Endothelial cell of umbilical vein (primary cell): ENCODE data around the gene TMEM59. TPM values are rescaled to one million over a fixed set of nuclear protein-coding genes. Genes with fewer than 3 reads are reported as not detected.

Experiments
- BruUV-seq: library from RNA; stranded (reverse); fragments of 400-500 nt; replicated peaks from 2 replicates; lab custom pipeline; 2021; lab: Mats Ljungman, UMichigan
- CTCF ChIA-PET: fragments of 300-600, 350-600 bp; sonication (Branson Sonifier 250); formaldehyde crosslinking; loops from one replicate; lab custom pipeline; 2021; ENCODE audit warnings: antibody characterized with exemption, inconsistent platforms; lab: Charles Lee
- POLR2A ChIA-PET: fragments of 300-600, 350-600 bp; sonication (Branson Sonifier 250); formaldehyde crosslinking; loops from one replicate; lab custom pipeline; 2021; ENCODE audit warnings: antibody characterized with exemption, inconsistent platforms; lab: Charles Lee
- DNase-seq: peaks from one replicate; pipeline ENCODE4 v3.0.0-alpha.2; 2011; ENCODE audit warnings: low read depth, low spot score
- FAIRE-seq: peaks from 2 replicates; lab custom pipeline; 2011; peaks lifted over from hg19 to GRCh38; lab: Jason Lieb, UNC
- H2AFZ ChIP-seq: 2 replicates; pipeline ENCODE4 v1.6.0; 2012; ENCODE audit warnings: low read depth, low read length, control low read depth, inconsistent platforms
- H3K27ac ChIP-seq: 2 replicates; pipeline ENCODE4 v1.5.1; 2011; ENCODE audit warnings: low read depth, mild to moderate bottlenecking, control low read depth, low read length, moderate library complexity; ENCODE audit not compliant: insufficient read depth
- H3K27me3 ChIP-seq, 2 experiments: 2 replicates each; pipeline versions ENCODE4 v1.6.0 to v1.6.1; 2011; ENCODE audit warnings: low read length in 2 of 2, mixed read lengths in 1 of 2; ENCODE audit not compliant: control insufficient read depth in 2 of 2, insufficient read depth in 2 of 2
- H3K36me3 ChIP-seq, 2 experiments: 2 replicates in 1 of 2; 3 replicates in 1 of 2; pipeline ENCODE4 v1.5.1; 2011; ENCODE audit warnings: low read length in 2 of 2, mild to moderate bottlenecking in 1 of 2, moderate library complexity in 1 of 2; ENCODE audit not compliant: control insufficient read depth in 2 of 2, insufficient read depth in 2 of 2; ENCODE audit errors: extremely low read depth in 1 of 2
- H3K4me1 ChIP-seq: 3 replicates; pipeline ENCODE4 v1.5.1; 2011; ENCODE audit warnings: mild to moderate bottlenecking, low read length; ENCODE audit not compliant: control insufficient read depth, insufficient read depth; ENCODE audit errors: extremely low read depth
- H3K4me2 ChIP-seq: 2 replicates; pipeline ENCODE4 v1.6.1; 2011; ENCODE audit warnings: low read length, control low read depth, mixed read lengths; ENCODE audit not compliant: insufficient read depth
- H3K4me3 ChIP-seq, 3 experiments: fragments of 200-600 bp in 1 of 3; sonication (generic), shearing (Covaris generic) in 1 of 3; replicated peaks in 1 of 3; 2 replicates each; pipeline ENCODE4 v1.5.1; 2011 to 2016; ENCODE audit warnings: control low read depth in 3 of 3, low read length in 3 of 3, mild to moderate bottlenecking in 2 of 3, inconsistent platforms in 1 of 3, low read depth in 1 of 3, moderate library complexity in 1 of 3; ENCODE audit not compliant: insufficient read depth in 1 of 3
- H3K79me2 ChIP-seq: 2 replicates; pipeline ENCODE4 v1.6.0; 2012; ENCODE audit warnings: low read length, inconsistent platforms; ENCODE audit not compliant: control insufficient read depth, insufficient read depth
- H3K9ac ChIP-seq: replicated peaks from 2 replicates; pipeline ENCODE3; 2011; ENCODE audit warnings: low read length, control low read depth; ENCODE audit not compliant: insufficient read depth; ENCODE audit errors: extremely low read depth
- H3K9me1 ChIP-seq: replicated peaks from 3 replicates; pipeline ENCODE4 v1.6.0; 2011; ENCODE audit warnings: mild to moderate bottlenecking, low read length; ENCODE audit not compliant: control insufficient read depth, insufficient read depth; ENCODE audit errors: extremely low read depth
- H3K9me3 ChIP-seq: replicated peaks from 2 replicates; pipeline ENCODE4 v1.5.1; 2012; ENCODE audit warnings: low read length, inconsistent platforms; ENCODE audit not compliant: control insufficient read depth, insufficient read depth
- H4K20me1 ChIP-seq: replicated peaks from 2 replicates; pipeline ENCODE3; 2011; ENCODE audit warnings: mild to moderate bottlenecking, low read length; ENCODE audit not compliant: control insufficient read depth, insufficient read depth; ENCODE audit errors: extremely low read depth
- FOS ChIP-seq: IDR thresholded peaks from 2 replicates; pipeline ENCODE4 v1.6.1; 2011; ENCODE audit warnings: mild to moderate bottlenecking, low read length, moderate library complexity, borderline replicate concordance; ENCODE audit not compliant: insufficient read depth
- JUN ChIP-seq: IDR thresholded peaks from 2 replicates; pipeline ENCODE4 v1.6.1; 2011; ENCODE audit warnings: borderline replicate concordance, low read depth; ENCODE audit not compliant: insufficient read length, insufficient read depth
- MYC ChIP-seq: IDR thresholded peaks from one replicate; pipeline ENCODE4 v1.6.1; 2011; ENCODE audit warnings: mild to moderate bottlenecking, low read depth, low read length
- POLR2AphosphoS5 ChIP-seq: IDR thresholded peaks from 2 replicates; pipeline ENCODE4 v1.6.1; 2012; ENCODE audit warnings: low read depth, mild to moderate bottlenecking, control low read depth, low read length, moderate library complexity; ENCODE audit not compliant: insufficient read depth
- dilution Hi-C: fragments of 300-500 bp; cut with MboI; formaldehyde crosslinking; loops from one replicate; pipeline ENCODE4 v1.15.0; 2019; ENCODE audit warnings: low sequenced_read_pairs; ENCODE audit not compliant: extremely low pct_ligation_motif_present
- intact Hi-C: fragments of 100-400 bp; cut with micrococcal nuclease; formaldehyde crosslinking; loops from one replicate; pipeline ENCODE4 v1.10.0; 2022
- polyA plus RNA-seq, 4 experiments: library from polyadenylated mRNA; depleted of rRNA in 3 of 4; stranded (reverse) in 3 of 4; unstranded in 1 of 4; fragments of >200 nt; gene quantifications; 2 replicates each; pipeline versions ENCODE4 v1.2.1 to v1.2.3, GENCODE V29; 2011 to 2012; ENCODE audit warnings: missing spikeins in 1 of 4
- total RNA-seq: library from RNA; stranded (reverse); gene quantifications from 2 replicates; pipeline ENCODE4 v1.2.3, GENCODE V29; 2021
- TF ChIP-seq, protein P1 (sequence below): IDR thresholded peaks from 2 replicates; pipeline ENCODE4 v1.6.1; 2011; ENCODE audit not compliant: insufficient read depth, insufficient read length
- TF ChIP-seq, protein P2 (sequence below), 2 donors: IDR thresholded peaks; 1 replicate in 1 of 2; 2 replicates in 1 of 2; pipeline ENCODE4 v1.5.1; 2011; ENCODE audit warnings: low read length in 2 of 2, mild to moderate bottlenecking in 2 of 2, moderate library complexity in 2 of 2, control low read depth in 1 of 2, inconsistent platforms in 1 of 2, low read depth in 1 of 2; ENCODE audit not compliant: insufficient read depth in 1 of 2; ENCODE audit errors: extremely low read depth in 1 of 2

The TMEM59 gene
- total and polyA plus RNA-seq, 2 donors (not counting 3 experiments of a cell fraction or from before 2014, with no cell fraction given), result 196 to 281 TPM

DNA sequence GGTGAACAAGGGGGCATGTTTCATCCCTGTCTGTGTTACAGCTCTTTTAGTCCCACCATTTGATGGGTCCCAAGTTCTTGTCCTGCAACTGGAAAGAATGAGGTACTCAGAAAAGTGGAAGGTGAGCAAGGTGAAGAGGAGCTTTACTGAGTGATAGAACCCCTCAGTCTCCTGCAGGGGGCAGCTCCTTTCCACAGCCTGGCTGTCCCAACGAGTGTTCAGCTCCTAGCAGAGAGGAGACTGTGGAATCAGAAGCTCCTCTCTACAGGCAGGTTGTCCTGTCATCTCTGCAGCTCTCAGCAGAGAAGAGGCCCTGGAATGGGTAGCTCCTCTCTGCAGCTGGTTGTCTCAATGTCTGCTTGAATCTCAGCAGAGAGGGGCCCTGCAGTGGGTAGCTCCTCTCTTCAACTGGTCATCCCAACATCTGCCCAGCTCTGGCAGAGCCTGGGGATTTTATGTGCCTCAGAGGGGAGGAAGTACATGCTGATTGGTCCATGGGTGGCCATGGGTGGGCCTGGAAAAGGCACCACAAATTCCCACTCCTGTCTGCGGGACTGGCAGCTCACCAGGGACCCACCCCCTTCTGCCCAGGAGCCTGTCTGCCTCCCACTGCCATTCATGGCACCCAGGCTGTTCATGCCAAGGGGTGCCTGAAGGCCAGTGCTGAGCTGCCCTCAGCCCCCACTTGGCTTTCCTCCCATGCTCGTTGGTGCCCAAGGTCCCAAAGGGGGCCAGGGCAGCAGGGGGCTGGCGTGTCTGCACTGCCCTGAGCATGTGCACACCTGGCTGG is 60.7 kb downstream of the TMEM59 start:
- no peak overlapping the region for H3K9ac ChIP-seq
- TF ChIP-seq POLR2AphosphoS5 (no peak), FOS (no peak), MYC (no peak), JUN (no peak)
- TF ChIP-seq, protein P1, sequence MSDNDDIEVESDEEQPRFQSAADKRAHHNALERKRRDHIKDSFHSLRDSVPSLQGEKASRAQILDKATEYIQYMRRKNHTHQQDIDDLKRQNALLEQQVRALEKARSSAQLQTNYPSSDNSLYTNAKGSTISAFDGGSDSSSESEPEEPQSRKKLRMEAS, result no peak
- TF ChIP-seq, protein P2, sequence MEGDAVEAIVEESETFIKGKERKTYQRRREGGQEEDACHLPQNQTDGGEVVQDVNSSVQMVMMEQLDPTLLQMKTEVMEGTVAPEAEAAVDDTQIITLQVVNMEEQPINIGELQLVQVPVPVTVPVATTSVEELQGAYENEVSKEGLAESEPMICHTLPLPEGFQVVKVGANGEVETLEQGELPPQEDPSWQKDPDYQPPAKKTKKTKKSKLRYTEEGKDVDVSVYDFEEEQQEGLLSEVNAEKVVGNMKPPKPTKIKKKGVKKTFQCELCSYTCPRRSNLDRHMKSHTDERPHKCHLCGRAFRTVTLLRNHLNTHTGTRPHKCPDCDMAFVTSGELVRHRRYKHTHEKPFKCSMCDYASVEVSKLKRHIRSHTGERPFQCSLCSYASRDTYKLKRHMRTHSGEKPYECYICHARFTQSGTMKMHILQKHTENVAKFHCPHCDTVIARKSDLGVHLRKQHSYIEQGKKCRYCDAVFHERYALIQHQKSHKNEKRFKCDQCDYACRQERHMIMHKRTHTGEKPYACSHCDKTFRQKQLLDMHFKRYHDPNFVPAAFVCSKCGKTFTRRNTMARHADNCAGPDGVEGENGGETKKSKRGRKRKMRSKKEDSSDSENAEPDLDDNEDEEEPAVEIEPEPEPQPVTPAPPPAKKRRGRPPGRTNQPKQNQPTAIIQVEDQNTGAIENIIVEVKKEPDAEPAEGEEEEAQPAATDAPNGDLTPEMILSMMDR (IDR thresholded peaks at IDR 0.05; ENCODE audit: extremely low read depth in 1 of 2, insufficient read depth in 1 of 2, low read depth in 1 of 2, low read length in 2 of 2), result peak in 1 of 2 donors; percentile 39
- CTCF ChIA-PET, result interaction anchor here (0.7 to 2.9 kb wide), 18 partner anchors 10 to 818 kb away, joined by 3 to 23 read pairs (median 3); no protein-coding TSS in a partner anchor
- H2AFZ ChIP-seq, result no peak overlapping the region
- H3K4me2 ChIP-seq, result no peak overlapping the region
- dilution Hi-C loops, result no loop called here
- BruUV-seq, result no TSS peak
- H3K79me2 ChIP-seq, result no peaks in the 10 kb centered on the region
- no peaks in the 10 kb centered on the region for H3K4me1 ChIP-seq
- H3K9me3 ChIP-seq, result no peaks in the 10 kb centered on the region
- no peaks in the 10 kb centered on the region for H3K36me3 ChIP-seq
- H3K27me3 ChIP-seq, result no peaks in the 10 kb centered on the region
- intact Hi-C loops, result no loop called here
- no peak for FAIRE-seq
- H4K20me1 ChIP-seq, result no peaks in the 10 kb centered on the region
- DNase-seq, result no peak
- POLR2A ChIA-PET, result no interaction called here
- no peak overlapping the region for H3K4me3 ChIP-seq
- H3K9me1 ChIP-seq, result no peaks in the 10 kb centered on the region
- H3K27ac ChIP-seq, result no peak overlapping the region
